GM19238 (cell line): Measurements from ENCODE around the gene KLK11.

Source experiments
- DNase-seq: peaks from one replicate; pipeline ENCODE4 v3.0.0; 2011; ENCODE audit warnings: low spot score; ENCODE audit not compliant: insufficient read length

KLK11 gene, protein sequence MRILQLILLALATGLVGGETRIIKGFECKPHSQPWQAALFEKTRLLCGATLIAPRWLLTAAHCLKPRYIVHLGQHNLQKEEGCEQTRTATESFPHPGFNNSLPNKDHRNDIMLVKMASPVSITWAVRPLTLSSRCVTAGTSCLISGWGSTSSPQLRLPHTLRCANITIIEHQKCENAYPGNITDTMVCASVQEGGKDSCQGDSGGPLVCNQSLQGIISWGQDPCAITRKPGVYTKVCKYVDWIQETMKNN

DNA sequence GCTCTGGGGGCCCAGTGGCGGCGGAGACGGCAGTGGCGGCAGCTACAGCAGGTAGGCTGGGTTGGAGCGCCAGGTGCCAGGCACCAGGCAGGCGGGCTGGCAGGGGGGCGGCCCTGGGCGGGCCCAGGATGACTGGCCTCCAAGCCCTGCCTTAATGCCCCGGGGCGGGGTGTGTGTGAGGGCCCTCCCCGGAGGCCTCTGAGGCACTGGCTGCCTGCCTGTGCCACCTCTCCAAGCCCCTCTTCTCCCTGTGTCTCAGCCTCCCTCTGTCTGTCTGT lies at the start of gene KLK11:
Gene KLK11, minus strand, starts transcription at position 63 of the 278 bp plus-strand sequence. CDS start 985 bp downstream, outside the sequence.
- no peak for DNase-seq

DNA sequence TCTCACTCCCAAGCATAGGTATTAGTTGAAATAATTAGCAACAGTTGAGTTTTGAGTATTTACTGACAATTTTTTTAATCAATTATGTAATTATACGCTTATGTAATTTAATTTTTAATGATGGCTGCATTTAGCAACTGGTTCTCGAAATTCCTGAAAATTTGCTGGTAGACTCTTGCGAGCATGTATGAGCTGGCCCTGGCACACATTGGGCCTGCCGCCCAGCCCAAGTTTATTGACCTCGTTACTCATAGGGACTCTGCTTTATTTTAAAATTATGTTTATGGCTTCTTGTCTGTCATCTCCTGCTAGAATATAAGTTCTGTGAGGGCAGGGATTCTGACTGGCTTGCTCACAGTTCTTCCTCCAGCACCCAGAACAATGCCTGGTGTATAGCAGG lies 49.6 kb upstream of the KLK11 start:
- DNase-seq = no peak

DNA sequence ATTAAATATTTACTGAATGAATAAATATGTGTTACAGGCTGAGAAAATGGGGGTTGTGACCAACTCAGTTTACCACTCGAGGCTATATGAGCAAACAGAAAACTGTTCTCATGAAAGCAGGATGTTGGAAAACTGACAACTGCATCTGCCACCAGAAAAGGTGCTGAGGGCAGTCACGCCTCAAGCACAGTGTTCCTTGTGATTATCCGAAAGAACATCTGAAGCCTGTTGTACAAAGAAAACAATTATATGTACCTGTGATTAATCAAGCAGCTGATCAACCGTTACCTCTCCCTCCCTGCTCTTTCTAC lies 44.6 kb upstream of the KLK11 start:
- no peak for DNase-seq

DNA sequence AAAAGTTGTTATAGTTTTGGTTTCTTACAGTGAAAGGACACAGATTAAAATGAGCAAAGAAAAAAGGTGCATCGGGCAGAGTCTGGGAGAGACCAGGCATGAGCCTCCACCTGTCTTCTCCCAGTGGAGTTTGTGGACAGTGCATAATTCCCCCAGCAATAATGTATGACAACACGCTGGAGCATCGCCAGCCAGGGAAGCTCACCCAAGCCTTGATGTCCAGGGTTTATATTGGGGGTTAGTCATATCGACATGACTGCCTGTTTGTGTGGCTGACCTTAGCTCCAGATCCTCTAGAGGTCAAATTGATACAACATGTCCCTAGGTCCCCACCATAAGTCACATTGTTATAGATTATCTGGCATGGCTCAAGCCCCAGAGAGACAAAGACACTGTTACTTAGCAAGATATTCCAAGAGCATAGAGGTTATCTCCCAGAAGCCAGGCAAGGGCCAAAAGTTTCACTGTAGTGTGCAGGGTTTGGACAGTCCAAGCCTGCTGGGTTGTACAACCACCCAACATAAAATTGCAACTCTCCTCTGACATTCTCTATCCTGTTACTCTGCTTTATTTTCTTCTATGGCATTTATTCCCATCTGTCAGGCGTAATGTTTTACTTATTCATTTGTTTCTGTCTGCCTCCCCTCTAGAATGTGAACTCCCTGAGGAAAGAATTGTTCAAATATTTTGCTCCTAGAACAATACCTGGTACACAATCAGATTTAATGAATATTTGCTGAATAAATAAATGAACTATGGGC lies 44.1 kb upstream of the KLK11 start:
- DNase-seq = no peak

DNA sequence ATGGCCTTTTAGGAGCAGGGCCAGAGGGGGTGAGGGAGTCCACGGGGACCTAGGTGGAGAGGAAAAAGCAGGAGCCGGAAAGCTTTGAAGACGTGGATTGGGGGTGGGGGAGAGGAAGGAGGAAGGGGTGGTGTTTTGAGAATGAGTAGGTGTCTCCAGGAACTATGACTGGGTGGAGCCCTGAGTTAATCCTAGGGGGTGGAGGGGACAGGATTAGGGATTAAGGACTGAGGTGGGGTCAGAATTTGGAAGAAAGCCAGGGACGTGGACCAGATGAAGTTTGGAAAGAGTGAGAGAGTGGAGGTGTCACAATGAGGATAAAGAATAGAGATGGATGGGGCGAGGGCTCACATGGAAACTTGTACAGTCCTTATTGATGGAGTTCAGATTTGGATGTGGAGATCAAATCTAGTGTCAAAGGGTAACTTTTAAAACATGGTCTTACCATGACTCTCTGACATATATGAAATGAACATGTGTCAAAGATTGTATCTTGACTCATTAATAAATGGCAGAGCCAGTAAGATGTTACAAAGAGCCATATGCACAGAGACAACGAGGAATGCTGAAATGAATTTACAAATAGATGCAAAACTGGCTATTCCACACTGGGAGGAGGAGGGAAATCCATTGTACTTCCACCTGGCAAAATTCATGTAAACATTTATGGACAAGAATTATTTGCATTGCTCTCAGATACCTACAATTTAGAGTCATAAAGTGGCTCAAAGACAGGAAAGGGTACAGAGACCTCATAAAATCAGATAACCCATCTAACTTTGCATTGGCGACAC lies 40.2 kb upstream of the KLK11 start:
- DNase-seq = no peak

DNA sequence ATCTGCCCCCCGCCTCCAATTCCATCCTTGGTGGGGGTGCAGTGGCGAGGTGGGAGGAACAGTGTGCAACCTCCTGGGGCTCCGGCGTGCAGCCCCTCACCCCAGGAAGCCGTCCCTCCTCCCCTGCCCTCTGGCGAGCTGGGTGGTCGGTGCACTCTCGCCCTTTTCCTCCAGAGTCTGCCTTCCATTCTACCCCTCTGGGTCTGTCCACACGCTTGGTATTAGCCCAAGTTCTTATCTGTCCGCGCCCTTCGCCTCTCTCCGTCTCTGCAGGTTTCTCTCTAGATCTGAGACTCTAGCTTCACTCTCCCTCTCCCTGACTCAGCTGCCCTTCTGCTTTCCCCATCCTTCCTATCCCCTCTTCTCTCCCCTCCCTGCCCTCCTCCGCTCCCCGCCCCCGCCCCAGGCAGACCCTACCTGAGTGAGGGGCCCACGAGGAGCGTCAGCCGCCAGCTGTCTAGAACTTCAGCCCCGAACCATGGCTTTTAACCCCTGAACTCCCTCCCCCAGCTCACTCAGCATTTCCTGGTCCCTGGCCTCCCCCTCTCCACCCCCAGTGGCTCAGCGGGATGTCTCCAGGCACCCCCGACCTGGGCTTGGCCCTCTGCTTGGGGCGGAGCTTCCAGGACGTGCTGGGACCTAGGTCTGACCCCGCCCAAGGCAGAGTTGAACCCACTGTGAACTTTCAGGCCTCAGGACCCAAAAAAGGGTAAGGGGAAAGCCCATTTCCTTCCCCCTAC lies 39.0 kb upstream of the KLK11 start:
- DNase-seq = no peak

DNA sequence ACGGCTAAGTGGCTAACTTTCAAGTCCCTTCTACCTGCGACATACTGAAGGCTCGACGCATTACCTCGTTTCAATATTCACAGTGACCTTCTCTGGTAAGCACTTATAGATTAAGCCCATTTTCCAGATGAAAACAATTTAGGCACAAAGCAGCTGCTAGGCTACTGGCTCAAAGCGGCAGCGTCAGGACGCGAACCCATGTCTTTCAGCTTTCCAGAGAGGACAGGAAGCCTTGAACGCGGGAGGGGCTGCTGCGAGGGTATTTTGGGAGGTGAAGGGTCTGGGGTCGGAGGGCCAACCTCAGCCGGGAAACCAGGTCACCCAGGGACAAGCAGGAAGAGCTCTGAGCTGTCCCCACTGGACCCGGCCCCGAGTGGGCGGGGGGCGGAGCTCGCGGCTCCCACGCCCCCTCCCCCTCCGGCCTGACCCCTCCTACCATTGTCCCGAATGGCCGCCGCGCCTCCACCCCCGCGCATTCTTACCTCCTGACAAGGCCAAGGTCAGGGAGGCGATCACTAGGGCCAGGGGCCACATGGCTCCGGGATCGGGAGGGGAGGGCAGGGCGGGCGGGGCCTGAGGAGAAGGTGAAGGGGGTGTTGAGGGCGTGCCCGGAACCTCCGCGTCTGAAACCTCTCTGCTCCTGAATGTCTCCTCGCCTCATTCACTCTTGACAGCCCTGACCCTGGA lies 38.3 kb upstream of the KLK11 start, which contains the start of gene KLK13:
Gene KLK13, minus strand, starts transcription at position 559 of the 687 bp plus-strand sequence. Its CDS starts 25 bp downstream, at position 534.
- DNase-seq = no peak

DNA sequence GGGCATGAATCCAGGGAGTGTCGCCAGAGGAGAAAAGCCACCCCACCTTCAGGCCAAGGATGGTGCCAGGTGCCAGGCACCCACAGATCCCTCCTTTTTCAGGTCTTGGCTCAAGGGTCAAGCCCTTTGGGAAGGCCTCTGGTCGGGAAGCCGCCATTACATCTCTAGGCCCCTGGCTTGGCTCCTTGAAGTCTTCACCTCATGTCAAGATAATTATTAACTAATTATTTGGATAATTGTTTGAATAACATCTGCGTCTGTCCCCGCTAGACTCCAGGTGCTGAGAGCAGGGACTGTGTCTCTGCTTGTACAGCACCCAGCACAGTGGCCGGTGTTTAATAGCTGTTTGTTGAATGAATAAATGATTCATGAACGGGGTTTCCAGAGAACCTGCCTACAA lies 37.2 kb upstream of the KLK11 start:
- DNase-seq = no peak

DNA sequence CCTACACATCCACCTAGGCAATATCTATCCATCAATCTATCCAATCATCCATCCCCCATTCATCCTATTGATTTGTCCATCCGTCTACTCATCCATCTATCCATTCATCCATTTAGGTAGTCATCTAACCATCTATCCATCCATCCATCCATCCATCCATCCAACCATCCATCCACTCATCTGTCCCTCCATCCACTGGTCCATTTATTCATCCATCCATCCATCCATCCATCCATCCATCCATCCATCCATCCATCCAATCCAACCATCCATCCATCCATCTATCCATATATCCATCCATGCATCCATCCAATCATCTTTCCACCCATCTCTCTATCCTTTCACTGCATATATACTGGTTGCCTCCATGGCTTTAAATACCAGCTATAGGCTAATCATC lies 34.6 kb upstream of the KLK11 start:
- no peak for DNase-seq

DNA sequence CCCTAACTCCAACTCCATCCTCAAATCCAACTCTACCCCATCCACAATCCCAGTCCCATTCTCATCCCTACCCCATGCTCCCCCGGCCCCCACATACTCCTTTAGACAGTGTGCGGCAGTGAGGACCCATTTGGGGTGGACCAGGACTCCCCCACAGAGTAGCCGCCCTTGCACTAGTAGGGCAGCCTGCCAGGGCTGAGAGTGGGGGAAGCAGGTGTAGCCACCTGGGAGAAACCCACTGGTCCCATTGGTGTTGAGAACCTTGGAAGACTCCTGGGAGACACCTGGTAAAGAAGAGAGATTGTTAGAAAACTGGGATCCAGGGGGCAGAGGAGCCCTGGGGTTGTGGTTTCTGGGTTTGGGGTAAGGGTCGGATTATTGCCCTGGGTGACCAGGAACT lies 33.9 kb upstream of the KLK11 start:
- no peak for DNase-seq

DNA sequence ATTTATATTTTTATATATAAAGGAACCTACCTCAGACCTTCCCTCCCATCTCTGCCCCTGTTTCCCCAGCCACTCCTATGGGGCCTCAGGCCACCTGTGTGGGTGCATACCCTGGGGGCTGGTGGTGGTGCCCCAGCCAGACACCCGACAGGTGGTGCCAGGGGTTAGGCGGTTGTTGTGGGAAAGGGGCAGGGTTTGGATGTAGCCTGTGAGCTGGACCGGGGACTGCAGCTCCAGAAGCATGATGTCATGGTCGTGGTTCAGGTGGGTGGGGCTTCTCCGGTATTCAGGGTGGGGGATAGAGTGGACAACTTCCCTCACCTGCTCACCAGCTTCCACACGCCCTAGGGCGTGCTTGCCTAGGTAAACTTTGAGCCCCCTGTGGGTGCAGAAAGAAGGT lies 33.3 kb upstream of the KLK11 start:
- DNase-seq = no peak

DNA sequence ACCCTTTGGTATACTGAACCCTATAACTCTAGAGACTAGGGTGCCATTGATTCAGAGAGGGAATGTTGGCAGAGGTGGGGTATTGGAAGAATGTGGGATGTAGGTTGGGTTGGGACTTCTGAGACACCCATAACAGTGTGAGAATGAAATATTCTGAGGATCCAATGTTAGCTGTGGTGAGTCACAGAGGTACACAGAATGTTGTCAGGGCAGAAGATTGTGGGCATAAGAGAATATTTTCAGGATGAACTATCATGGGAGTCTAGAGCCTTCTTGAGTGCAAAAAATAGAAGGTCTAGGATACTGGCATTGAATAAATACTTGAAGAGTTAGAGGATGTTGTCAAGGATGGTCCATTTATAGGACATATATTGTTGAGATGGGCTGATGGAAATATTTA lies 29.4 kb upstream of the KLK11 start:
- DNase-seq = no peak

DNA sequence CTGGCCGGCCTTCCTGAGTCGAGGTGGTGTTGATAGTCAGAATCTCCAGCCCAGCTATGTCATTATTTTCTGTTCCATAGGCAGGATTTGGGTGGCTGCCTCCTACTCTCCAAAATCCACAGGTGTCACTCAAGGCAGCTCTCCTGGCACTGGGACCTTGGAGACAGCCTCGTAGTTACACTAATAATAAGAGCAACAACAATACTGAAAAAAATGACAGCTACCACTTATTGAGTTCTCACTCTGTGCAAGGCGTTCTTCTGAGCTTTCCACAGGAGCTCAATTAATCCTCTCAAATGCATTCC lies 20.6 kb upstream of the KLK11 start:
- no peak for DNase-seq

DNA sequence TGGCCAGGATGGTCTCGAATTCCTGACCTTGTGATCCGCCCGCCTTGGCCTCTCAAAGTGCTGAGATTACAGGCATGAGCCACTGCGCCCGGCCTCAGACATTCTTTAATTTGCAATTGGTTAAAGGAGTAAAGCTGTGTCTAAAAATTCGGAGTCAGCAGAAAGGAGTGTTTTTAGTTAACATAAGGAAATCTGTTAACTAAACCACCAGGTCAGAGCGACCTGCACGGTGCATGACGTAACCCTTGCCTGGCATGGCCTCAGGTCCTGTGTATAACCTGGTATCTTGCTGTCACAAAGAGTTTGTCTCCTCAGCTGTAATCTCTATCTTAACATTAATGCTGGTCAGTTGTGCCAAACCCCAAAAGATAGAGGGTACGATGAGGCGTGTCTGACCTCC lies 17.9 kb upstream of the KLK11 start:
- DNase-seq = no peak

DNA sequence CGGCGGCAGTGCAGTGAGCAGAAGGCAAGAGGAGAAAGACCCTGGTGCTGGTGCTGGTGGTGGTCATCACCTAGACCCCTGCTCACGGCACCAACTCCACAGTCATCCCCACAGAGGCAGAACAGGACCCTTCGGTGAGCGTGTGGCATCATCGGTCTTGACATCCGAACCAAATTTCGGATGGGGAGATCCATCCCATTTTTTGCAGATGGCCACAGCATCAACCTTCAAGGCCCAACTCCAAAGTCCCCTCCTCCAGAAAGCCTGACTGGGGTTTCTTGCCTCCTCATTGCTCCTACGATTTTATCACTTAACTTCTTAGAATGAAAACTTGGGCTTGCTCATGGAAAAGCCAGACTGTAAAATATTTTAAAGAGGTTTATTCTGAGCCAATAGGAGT lies 17.1 kb upstream of the KLK11 start:
- no peak for DNase-seq

DNA sequence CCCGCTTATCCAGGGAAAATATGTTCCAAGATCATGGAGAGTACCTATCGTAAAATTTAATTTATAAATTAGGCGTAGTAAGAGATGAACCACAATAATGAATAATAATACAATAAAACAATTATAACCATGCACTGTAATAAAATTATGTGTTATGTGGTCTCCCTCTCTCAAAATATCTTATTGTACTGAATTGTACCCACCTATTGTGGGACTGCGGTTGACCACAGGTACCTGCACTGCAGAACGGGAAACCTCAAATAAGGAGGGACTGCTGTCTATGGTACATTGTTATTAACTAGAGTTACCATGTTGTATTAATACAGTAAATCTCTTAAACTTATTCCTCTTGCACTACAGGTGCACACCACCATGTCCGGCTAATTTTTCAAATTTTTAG lies 13.7 kb upstream of the KLK11 start:
- no peak for DNase-seq

DNA sequence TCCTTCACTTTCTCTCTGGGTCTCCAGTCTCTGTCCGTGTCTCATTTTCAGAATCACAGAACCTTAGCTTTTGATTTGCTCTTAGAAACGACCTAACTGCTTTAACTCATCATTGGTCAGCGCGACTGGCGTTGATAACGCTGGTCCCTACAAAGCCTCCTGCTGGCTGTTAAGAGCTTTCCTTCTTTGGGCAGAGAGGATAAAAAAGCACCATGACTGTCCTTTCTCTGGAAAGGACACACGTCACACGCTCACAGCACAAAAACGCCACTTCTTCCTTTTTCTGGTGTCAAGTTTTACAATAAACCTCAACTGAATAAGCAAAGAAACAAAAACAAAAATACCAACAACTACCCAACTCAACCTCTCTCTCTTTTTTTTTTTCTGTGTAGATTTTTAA lies 10.1 kb upstream of the KLK11 start:
- DNase-seq = no peak

DNA sequence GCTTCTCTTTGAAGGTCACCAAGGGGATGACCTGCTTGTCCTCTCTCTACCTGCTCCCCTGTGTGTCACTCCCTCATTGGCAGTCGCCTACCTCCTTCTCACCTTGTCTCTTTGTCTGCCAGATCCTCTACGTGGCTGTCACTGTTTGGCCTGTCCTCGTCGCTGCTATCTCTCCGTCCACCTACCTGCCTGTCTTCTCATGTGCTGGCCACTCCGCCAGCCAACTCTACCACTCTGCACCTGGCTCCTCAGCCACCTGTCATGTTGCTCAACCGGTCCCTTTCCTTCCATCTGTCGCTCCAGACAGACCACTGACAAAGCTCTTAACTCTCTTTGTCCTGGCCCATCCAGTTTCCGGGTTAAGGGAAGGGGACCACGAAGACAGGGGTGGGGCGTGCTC lies 8.3 kb upstream of the KLK11 start, which contains the start of gene KLK12:
Gene KLK12, minus strand, starts transcription at position 299 of the 400 bp plus-strand sequence. CDS start 381 bp downstream, outside the sequence.
- DNase-seq = no peak

DNA sequence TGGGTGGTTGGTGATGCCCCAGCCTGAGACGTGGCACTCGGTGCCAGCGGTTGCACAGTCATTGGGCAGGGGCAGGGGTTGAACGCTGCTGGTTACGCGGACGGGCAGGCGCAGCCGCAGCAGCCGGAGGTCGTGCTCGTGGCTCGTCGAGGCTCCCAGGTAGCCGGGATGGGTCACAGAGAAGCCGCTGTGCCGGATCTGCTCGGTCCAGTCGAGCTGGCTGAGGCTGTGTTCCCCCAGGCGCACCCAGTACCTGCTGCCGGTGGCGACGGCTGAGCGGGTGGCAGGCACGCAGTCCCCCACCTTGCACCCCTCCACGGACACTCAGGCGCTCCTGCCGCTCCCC lies 5.4 kb upstream of the KLK11 start:
- no peak for DNase-seq

DNA sequence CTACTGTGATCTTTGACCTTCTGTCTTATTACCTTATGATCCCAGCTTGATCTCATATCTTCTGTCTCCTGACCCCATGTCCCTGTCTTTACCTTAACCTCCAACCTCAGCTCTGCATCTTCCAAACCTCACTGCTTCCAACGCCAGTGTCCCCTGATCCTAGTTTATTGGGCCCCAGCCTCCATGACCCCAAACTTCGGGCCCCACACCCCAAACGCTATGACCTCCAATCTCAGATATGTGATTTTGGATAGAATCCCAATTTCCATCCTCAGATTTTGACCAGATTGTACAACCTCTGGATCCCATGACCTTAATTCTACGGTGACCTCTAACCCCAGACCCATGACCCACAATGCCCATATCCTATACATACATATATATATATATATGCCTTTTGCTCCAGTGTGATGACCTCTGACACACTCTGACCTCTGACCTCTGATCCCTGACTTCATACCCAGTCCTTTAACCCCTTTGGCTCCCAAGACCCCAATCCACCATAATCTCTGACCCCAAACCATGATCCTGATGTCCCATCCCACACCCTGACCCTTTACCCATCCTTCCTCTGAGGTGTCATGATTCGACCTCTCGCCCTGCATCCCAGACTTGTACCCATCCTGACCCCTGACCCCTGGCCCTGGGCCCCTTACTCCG lies 4.9 kb upstream of the KLK11 start:
- no peak for DNase-seq

DNA sequence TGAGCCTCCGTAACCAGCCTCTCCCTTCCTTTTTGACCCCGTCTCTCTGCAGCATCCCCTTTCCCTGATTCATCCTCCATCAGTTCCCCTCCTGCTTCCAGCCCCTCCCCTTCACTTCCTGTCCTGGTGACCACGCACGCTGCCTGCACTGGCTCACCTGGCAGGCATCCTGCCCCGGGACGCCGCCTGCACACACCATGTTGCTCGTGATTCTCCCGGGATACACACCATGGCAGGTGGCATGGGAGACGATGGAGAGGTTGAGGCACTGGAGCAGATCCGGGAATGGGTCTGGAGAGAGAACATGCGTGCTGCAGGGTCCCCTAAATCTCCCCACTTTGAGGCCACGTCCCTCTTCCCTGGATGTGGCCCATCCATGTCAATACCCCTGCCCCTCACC lies 4.2 kb upstream of the KLK11 start:
- DNase-seq = no peak
